Activated T-cell treated with anti-CD3 and anti-CD28 coated beads for 1 hour (primary cell): ENCODE measurements around the gene ZNF311.

Experiments
- DNase-seq: peaks from one replicate; pipeline ENCODE4 v3.0.0-alpha.2; 2020; ENCODE audit warnings: low read depth

Gene ZNF311

DNA sequence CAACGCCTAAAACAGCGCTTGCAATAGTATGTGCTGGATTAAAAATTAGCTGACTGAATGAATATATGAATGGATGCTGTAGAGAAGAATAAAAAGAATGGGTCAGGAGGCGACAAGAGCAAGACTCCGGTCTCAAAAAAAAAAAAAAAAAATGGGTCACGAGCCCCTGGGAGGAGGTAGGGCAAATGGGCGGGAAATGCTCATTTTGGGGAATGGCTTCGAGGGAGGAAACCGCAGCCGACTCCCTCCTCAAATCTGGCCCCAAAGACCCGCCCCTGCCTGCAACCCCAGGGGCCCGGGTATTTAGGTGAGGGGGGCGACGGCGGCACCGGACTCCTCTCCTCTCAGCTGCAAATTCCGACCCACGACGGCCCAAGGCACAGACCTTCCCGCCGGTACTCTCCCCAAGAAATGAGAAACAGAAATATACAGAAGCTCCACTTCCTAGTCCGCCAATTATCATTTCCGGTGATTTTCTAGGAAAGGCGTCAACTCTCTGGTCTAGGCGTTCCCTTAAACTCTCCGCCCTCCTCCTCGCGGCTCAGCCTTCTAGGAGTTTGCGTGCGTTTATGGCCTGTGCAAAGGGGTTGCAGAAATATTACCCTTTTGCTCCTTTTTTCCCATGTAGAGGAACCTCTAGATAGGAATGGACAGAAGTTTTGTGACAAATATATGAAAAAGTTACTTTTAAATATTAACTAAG is at the start of gene ZNF311:
ZNF311 (minus strand) TSS at position 133 of the 703 bp plus-strand sequence. CDS start 1,361 bp downstream, outside the sequence.
- no peak for DNase-seq

GRCh38 chr6:29051680-29052079 is 46.6 kb upstream of the ZNF311 start:
- DNase-seq = no peak

DNA sequence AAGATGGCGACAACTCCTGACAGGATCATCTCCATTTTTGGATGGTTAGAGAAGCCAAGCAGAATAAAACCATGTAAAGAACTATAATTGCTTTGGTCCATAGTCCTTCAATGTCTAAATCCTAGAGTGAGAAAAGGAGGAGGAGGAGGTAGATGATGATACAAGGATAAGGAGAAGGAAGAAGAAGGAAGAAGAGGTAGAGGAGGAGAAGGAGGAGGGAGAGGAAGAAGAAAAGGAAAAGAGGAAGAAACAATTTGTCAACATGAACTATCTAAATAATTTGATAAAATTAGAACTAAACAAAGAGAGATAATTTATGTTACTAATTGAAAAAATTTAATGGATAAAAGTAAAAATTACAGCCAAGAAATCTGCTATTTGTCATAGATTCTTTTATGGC is 40.0 kb upstream of the ZNF311 start, which contains the start of gene OR2W1:
OR2W1 (minus strand) TSS at position 101 of the 400 bp plus-strand sequence; CDS start at position 101, 0 bp downstream.
- DNase-seq = no peak

DNA sequence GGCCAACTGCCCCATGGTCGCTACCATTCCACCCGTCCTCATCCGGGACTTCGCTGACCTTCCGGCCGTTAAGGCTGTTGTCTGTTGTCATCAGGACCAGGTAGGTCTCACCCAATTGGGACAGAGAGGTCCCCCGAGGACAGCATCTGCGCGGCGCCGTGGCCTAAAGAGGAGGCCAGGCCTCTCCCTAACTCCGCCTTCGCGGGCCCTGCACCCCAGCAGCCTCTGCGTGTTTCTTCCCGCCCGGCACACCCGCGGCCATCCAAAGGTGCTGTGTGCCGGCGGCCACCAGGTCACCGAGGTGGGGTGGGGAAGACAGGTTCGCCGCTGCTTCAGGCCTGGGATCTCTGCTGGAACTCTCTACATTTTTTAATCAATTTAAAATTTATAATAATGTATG is 30.8 kb upstream of the ZNF311 start:
- no peak for DNase-seq

- DNase-seq = no peak
Measured at GRCh38 chr6:29028821-29029220, 23.7 kb upstream of the ZNF311 start.

- no peak for DNase-seq
Measured at GRCh38 chr6:29025927-29026585, 20.9 kb upstream of the ZNF311 start.

- no peak for DNase-seq
Measured at GRCh38 chr6:29021434-29021833, 16.3 kb upstream of the ZNF311 start.

DNA sequence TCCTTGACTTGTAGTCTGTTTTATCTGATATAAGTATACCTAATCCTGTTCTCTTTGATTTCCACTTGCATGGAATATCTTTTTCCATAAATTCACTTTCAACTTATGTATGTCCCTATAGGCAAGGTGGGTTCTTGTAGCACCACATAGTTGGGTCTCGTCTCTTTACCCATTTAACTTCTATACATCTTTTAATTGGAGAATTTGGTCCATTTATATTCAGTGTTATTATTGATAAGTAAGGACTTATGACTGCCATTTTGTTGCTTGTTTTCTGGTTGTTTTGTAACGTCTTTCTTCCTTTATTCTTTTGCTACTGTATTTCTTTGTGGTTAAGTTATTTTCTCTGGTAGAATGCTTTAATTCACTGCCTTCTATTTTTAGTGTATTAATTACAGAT is 14.5 kb upstream of the ZNF311 start:
- no peak for DNase-seq

GRCh38 chr6:29017428-29017802 is 12.3 kb upstream of the ZNF311 start:
- DNase-seq = no peak

GRCh38 chr6:29016559-29017427 is 11.7 kb upstream of the ZNF311 start:
- DNase-seq = peak; percentile 82

DNA sequence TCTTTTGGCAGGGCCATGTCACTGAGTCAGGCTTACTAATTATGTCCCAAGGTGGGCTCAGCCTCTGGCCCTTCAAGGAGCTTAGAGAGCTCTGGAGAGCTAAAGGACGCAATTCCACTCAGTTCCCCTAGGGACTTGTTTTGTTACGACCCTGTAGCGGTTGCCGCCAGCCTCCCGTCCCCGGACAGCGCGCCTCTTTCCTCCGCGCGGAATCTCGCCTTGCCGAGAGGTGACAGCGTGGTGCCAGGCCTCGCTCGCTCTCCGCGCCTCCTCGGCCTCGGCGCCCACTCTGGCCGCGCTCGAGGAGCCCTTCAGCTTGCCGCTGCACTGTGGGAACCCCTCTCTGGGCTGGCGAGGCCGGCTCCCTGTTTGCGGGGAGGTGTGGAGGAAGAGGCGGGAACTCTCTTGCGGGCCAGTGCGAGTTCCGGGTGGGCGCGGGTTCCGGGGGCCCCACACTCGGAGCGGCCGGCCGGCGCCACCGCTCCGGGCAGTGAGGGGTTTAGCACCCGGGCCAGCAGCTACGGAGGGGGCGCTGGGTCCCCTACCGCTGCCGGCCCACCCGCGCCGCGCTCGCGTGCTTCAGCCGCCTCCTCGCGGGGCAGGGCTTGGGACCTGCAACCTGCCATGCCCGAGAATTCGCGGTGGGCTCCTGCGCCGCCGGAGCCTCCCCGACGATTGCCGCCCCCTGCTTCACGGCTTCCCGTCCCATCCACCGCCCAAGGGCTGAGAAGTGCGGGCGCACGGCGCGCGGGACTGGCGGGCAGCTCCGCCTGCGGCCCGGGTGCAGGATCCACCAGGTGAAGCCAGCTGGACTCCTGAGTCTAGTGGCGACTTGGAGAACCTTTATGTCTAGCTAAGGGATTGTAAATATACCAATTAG is 9.9 kb upstream of the ZNF311 start:
- no peak for DNase-seq

DNA sequence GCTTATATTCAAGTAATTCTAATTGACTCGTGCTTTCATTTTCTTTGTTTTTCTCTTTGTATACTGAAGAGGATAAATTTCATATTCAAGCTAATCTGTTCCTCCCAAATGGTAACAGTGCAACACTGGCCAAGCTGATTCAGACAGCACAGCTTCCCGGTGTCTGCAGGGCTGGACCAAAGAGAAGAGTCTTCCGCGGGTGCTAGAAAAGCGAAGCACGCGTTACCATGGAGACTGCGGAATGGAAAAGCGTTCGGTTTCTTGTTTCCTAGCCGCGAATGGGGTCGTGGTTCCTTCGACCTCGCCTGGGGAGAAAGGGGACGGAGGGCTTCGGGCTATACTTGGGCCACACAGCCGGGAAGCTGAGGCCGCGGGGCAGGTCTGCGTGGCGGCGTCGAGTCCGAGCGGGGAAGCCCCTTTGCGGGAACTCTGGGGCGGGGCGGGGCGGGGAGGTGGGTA is 6.2 kb upstream of the ZNF311 start:
- DNase-seq = peak; percentile 19

DNA sequence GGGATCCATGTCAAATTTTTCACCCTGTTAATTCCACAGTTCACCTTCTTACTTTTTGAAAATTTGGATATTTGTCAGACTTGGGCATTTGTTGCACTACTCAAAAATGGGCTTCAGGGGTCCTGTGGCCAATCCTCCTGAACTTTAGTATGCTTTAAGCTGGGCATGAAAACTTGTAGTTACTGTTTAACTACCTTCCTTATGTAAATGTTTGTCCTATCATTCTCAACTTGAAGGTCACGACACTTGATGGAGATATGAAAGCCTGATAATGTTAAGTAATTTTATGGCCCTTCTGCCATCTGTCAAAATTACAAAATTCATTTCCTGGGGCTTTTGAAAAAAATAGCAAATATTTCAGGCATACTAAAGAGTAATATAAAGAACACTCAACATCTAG is 4.2 kb upstream of the ZNF311 start:
- DNase-seq = no peak

DNA sequence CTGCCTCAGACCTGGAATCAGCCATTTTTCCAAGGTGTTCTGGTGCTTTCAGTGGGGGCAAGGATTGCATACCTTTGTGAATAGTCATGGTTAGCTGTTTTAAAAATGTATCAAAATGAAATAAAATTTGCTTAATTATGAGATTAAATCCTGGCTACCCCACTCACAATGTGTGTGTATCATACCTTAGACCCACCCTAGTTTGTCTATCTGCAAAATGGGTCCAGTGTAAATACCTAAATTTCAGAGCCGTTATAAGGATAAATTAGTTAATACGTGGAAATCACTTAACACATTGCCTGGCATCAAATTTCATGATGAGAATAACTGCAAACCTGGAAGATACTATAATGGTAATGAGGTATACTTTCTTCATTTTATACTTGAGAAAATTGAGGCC is 3.0 kb upstream of the ZNF311 start:
- no peak for DNase-seq

DNA sequence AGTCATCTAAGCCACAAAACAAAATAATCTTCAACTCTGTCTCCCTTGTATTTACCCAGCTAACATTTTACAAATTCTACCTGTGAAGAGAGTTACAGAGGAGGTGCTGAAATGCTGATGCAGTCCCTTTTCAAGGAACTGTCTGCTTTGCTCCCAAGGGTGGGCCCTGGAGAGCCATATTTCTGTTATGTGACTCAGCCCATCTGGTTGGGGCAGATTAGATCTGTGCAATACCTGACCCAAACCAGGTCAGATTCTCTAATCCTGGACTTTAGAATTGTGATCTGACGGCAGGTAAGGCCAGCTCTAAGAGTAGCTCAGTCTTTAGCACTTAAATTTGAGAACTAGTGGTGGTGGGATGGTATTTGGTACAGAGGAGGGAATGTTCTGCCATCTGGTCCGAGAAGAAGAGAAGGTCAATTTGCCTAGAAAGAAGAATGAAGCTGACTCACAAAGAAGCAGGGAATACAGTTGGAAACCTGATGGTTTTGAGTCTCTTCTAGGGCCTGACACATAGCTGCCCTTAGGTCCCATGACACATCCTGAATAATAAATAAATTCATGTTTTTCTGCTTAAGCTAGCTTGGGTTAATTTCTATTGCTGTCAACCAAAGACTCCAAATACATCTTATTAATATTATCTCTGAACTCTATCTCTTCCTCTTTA is 8.1 kb downstream of the ZNF311 start:
- no peak for DNase-seq

- DNase-seq = no peak
Measured at GRCh38 chr6:28995093-28995650, 9.9 kb downstream of the ZNF311 start.

DNA sequence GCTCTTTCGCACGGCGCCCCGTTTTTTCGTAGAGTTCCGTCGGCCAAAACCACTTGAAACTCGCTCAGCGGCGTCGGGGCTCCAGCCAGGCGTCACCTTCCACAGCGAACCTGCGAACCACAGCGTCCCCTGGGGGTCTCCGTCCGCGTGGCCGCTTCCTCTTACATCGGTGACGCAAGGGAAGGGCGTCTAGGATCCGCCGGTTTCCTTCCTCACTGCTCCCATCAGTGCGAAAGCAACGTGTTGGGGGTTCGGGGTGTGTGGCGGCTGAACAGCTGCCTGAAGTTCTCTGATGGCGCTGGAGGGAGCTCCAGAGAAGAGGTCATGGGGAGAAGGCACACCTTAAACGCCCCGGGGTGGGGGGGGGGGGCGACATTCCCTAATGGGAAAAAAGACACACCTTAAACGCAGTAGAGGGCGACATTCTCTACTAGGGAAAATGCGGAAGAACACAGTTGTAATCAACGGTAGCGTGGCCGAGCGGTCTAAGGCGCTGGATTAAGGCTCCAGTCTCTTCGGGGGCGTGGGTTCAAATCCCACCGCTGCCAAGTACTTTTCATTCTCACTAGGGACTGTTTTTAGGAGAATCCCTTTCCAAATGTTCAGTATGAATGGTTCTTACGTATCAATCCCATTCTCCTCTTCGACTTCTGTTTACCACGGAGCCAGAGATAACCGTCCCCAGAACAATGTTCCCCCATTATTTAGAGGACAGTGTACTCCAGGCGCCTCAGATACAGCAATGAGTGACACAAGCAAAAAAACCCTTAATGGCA is 16.4 kb downstream of the ZNF311 start:
- DNase-seq = peak; percentile 67

DNA sequence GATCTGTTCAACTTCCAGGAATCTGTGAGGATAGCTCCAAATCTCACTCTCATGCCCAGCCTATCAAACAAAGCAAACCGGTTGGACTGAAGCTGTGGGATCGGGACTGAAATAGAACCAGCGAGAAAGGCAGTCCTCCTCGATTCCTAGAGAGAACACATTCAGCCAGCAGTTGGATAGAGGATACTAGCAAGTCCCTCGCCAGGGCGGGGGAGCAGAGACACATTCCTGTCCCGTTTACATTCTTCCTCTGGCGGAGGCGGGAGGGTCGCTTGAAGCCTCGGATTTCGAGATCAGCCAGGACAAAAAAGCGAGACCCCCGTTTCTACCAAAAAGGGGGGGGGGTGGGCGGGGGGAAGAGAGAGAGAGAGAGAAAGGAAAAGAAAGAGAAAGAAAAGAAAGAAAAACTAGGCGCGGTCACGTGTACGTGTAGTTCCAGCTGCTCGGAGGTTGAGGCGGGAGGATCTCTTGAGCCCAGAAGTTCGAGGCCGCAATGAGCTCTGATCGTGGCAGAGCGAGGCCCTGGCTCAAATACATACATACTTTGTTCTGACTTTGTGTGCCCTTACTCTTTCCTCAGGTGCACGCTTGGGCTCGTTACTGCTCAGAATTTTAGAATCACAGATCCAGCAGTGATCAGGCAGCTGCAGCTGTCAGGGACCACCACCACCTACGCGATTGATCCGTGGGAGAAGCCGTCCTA is 19.5 kb downstream of the ZNF311 start:
- no peak for DNase-seq

- DNase-seq = no peak
Measured at GRCh38 chr6:28983838-28984237, 21.3 kb downstream of the ZNF311 start.
